ENCODE measurements around the gene TRPM7. TPM values are rescaled to one million over a fixed set of nuclear protein-coding genes. Genes with fewer than 3 reads are reported as not detected.
"Not testable (repeated sequence)": the region's sequence is repeated elsewhere in the genome, so short reads cannot be mapped to it uniquely, and the experiment has no call there.

TRPM7 gene
- total RNA-seq, 1 experiment from 2014 or later = 30.8 TPM

- Histone ChIP-seq H3K27me3 (replicated peaks) (no peaks in the 10 kb centered on the region), H3K36me3 (peaks cover 50% of the 10 kb centered on the region), H3K27ac (no peak overlapping the region), H3K4me1 (replicated peaks) (peaks cover 16% of the 10 kb centered on the region), H3K9me3 (replicated peaks) (no peaks in the 10 kb centered on the region), H3K4me3 (no peak overlapping the region)
- DNase-seq (ENCODE audit: low read depth in 1 of 2, low spot score in 2 of 2) = peak in 1 of 2 experiments; percentile 38
Measured at GRCh38 chr15:50627351-50628055, 59.1 kb downstream of the TRPM7 start.

- DNase-seq (ENCODE audit: low read depth in 1 of 2, low spot score in 2 of 2) = no peak
Measured at GRCh38 chr15:50624616-50625168, 61.9 kb downstream of the TRPM7 start.

GRCh38 chr15:50622361-50622943, 64.1 kb downstream of the TRPM7 start:
- H3K4me3 ChIP-seq; H3K27me3 ChIP-seq (replicated peaks); H3K27ac ChIP-seq; H3K9me3 ChIP-seq (replicated peaks); H3K4me1 ChIP-seq (replicated peaks): not testable (repeated sequence)
- H3K36me3 ChIP-seq = peaks cover 41% of the 10 kb centered on the region
- peak in 1 of 2 experiments; percentile 5 for DNase-seq (ENCODE audit: low read depth in 1 of 2, low spot score in 2 of 2)

More at GRCh38 chr15:50624616-50625168, 61.9 kb downstream of the TRPM7 start:
- Histone ChIP-seq H3K9me3 (replicated peaks) (no peaks in the 10 kb centered on the region), H3K36me3 (peaks cover 43% of the 10 kb centered on the region), H3K4me1 (replicated peaks) (peaks cover 16% of the 10 kb centered on the region), H3K27me3 (replicated peaks) (no peaks in the 10 kb centered on the region), H3K27ac (no peak overlapping the region), H3K4me3 (no peak overlapping the region)

GRCh38 chr15:50616960-50617359, 69.6 kb downstream of the TRPM7 start:
- not testable (repeated sequence) for H3K4me1 ChIP-seq (replicated peaks); DNase-seq (ENCODE audit: low read depth in 1 of 2, low spot score in 2 of 2); H3K9me3 ChIP-seq (replicated peaks); H3K27me3 ChIP-seq (replicated peaks); H3K27ac ChIP-seq; H3K4me3 ChIP-seq
- peaks cover 43% of the 10 kb centered on the region for H3K36me3 ChIP-seq

GRCh38 chr15:50616554-50616953, 70.0 kb downstream of the TRPM7 start:
- not testable (repeated sequence) for H3K9me3 ChIP-seq (replicated peaks); H3K4me3 ChIP-seq; H3K27ac ChIP-seq; H3K27me3 ChIP-seq (replicated peaks); DNase-seq (ENCODE audit: low read depth in 1 of 2, low spot score in 2 of 2); H3K4me1 ChIP-seq (replicated peaks)
- peaks cover 45% of the 10 kb centered on the region for H3K36me3 ChIP-seq

- Histone ChIP-seq H3K4me1 (replicated peaks) (no peaks in the 10 kb centered on the region), H3K27me3 (replicated peaks) (no peaks in the 10 kb centered on the region), H3K27ac (no peak overlapping the region), H3K9me3 (replicated peaks) (no peaks in the 10 kb centered on the region), H3K4me3 (no peak overlapping the region), H3K36me3 (peaks cover 46% of the 10 kb centered on the region)
- no peak for DNase-seq (ENCODE audit: low read depth in 1 of 2, low spot score in 2 of 2)
Measured at GRCh38 chr15:50613600-50613999, 73.0 kb downstream of the TRPM7 start.

GRCh38 chr15:50607129-50607528, 79.5 kb downstream of the TRPM7 start:
- Histone ChIP-seq H3K4me1 (replicated peaks) (no peaks in the 10 kb centered on the region), H3K9me3 (replicated peaks) (no peaks in the 10 kb centered on the region), H3K27ac (no peak overlapping the region), H3K27me3 (replicated peaks) (no peaks in the 10 kb centered on the region), H3K36me3 (peaks cover 71% of the 10 kb centered on the region), H3K4me3 (no peak overlapping the region)
- no peak for DNase-seq (ENCODE audit: low read depth in 1 of 2, low spot score in 2 of 2)

- Histone ChIP-seq H3K27ac (no peak overlapping the region), H3K36me3 (peaks cover 62% of the 10 kb centered on the region), H3K9me3 (replicated peaks) (no peaks in the 10 kb centered on the region), H3K4me3 (no peak overlapping the region), H3K27me3 (replicated peaks) (no peaks in the 10 kb centered on the region), H3K4me1 (replicated peaks) (no peaks in the 10 kb centered on the region)
- DNase-seq (ENCODE audit: low read depth in 1 of 2, low spot score in 2 of 2) = no peak
Measured at GRCh38 chr15:50605462-50605861, 81.1 kb downstream of the TRPM7 start.

- H3K27ac ChIP-seq; DNase-seq (ENCODE audit: low read depth in 1 of 2, low spot score in 2 of 2); H3K4me3 ChIP-seq; H3K27me3 ChIP-seq (replicated peaks); H3K4me1 ChIP-seq (replicated peaks); H3K9me3 ChIP-seq (replicated peaks): not testable (repeated sequence)
- peaks cover 45% of the 10 kb centered on the region for H3K36me3 ChIP-seq
Measured at GRCh38 chr15:50602028-50602427, 84.6 kb downstream of the TRPM7 start.

GRCh38 chr15:50594311-50594710, 92.3 kb downstream of the TRPM7 start:
- Histone ChIP-seq H3K27ac (no peak overlapping the region), H3K4me1 (replicated peaks) (no peaks in the 10 kb centered on the region), H3K4me3 (no peak overlapping the region), H3K9me3 (replicated peaks) (no peaks in the 10 kb centered on the region), H3K36me3 (peaks cover 59% of the 10 kb centered on the region), H3K27me3 (replicated peaks) (no peaks in the 10 kb centered on the region)
- no peak for DNase-seq (ENCODE audit: low read depth in 1 of 2, low spot score in 2 of 2)

- no peak for DNase-seq (ENCODE audit: low read depth in 1 of 2, low spot score in 2 of 2)
- Histone ChIP-seq H3K4me3 (no peak overlapping the region), H3K27me3 (replicated peaks) (no peaks in the 10 kb centered on the region), H3K36me3 (peaks cover 65% of the 10 kb centered on the region), H3K4me1 (replicated peaks) (no peaks in the 10 kb centered on the region), H3K27ac (no peak overlapping the region), H3K9me3 (replicated peaks) (no peaks in the 10 kb centered on the region)
Measured at GRCh38 chr15:50593761-50594160, 92.8 kb downstream of the TRPM7 start.

- Histone ChIP-seq H3K9me3 (replicated peaks) (no peaks in the 10 kb centered on the region), H3K27me3 (replicated peaks) (no peaks in the 10 kb centered on the region), H3K4me3 (no peak overlapping the region), H3K36me3 (peaks cover 77% of the 10 kb centered on the region), H3K27ac (no peak overlapping the region), H3K4me1 (replicated peaks) (no peaks in the 10 kb centered on the region)
- DNase-seq (ENCODE audit: low read depth in 1 of 2, low spot score in 2 of 2) = no peak
Measured at GRCh38 chr15:50590288-50590687, 96.3 kb downstream of the TRPM7 start.

GRCh38 chr15:50577492-50577891, 109.1 kb downstream of the TRPM7 start:
- no peak for DNase-seq (ENCODE audit: low read depth in 1 of 2, low spot score in 2 of 2)
- Histone ChIP-seq H3K9me3 (replicated peaks) (no peaks in the 10 kb centered on the region), H3K4me3 (no peak overlapping the region), H3K4me1 (replicated peaks) (no peaks in the 10 kb centered on the region), H3K36me3 (peaks cover 66% of the 10 kb centered on the region), H3K27me3 (replicated peaks) (no peaks in the 10 kb centered on the region), H3K27ac (no peak overlapping the region)

- Histone ChIP-seq H3K27me3 (replicated peaks) (no peaks in the 10 kb centered on the region), H3K36me3 (peaks cover 69% of the 10 kb centered on the region), H3K27ac (no peak overlapping the region), H3K4me1 (replicated peaks) (no peaks in the 10 kb centered on the region), H3K4me3 (no peak overlapping the region), H3K9me3 (replicated peaks) (no peaks in the 10 kb centered on the region)
- no peak for DNase-seq (ENCODE audit: low read depth in 1 of 2, low spot score in 2 of 2)
Measured at GRCh38 chr15:50576166-50576565, 110.4 kb downstream of the TRPM7 start.

Measured in SJSA1 (cell line).